ENCODE measurements around the gene ZNF726.
"Not testable (repeated sequence)": the region's sequence is repeated elsewhere in the genome, so short reads cannot be mapped to it uniquely, and the experiment has no call there.

Gene ZNF726

DNA sequence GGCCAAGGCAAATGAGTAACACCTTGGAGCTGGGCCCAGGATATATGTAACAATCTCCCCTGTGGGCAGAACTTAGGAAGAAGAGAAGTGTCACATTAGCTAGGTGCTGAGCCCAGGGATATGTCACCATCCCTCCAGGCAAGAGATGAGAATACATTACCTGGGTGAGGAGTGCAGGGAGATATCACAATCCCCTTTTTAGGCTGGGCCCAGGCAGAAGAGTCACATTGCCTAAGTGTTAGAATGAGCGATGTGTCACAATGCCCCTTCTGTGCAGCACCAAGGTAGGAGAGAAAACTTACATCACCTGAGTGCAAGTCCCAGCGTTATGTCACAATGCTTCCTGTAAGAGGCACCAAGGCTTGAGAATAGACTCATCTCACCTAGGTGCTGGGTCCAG is 60.3 kb downstream of the ZNF726 start:
- no peak for TF ChIP-seq ZFX (IDR thresholded peaks at IDR 0.05)
- TF ChIP-seq, protein P1, sequence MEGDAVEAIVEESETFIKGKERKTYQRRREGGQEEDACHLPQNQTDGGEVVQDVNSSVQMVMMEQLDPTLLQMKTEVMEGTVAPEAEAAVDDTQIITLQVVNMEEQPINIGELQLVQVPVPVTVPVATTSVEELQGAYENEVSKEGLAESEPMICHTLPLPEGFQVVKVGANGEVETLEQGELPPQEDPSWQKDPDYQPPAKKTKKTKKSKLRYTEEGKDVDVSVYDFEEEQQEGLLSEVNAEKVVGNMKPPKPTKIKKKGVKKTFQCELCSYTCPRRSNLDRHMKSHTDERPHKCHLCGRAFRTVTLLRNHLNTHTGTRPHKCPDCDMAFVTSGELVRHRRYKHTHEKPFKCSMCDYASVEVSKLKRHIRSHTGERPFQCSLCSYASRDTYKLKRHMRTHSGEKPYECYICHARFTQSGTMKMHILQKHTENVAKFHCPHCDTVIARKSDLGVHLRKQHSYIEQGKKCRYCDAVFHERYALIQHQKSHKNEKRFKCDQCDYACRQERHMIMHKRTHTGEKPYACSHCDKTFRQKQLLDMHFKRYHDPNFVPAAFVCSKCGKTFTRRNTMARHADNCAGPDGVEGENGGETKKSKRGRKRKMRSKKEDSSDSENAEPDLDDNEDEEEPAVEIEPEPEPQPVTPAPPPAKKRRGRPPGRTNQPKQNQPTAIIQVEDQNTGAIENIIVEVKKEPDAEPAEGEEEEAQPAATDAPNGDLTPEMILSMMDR (conservative IDR thresholded peaks at IDR 0.05) = no peak
- H3K27ac ChIP-seq = no peak overlapping the region

DNA sequence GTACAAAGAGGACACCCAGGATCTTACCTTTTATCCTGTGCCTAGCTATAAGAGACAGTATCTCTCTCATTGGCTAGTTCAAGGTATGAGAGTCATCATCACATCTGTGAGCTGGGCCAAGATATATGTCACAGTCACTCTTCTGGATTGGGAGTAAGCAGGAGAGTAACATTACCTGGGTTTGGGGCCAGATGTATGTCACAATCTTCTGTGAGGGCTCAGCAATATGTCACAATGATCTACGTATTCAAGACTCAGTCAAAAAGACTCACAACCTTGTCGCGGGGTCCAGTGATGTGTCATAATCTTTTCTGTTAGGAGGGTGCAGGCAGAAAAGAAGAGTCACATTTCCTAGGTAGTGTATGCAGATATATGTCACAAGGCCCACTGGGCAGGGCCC is 61.9 kb downstream of the ZNF726 start:
- not testable (repeated sequence) for H3K27ac ChIP-seq

DNA sequence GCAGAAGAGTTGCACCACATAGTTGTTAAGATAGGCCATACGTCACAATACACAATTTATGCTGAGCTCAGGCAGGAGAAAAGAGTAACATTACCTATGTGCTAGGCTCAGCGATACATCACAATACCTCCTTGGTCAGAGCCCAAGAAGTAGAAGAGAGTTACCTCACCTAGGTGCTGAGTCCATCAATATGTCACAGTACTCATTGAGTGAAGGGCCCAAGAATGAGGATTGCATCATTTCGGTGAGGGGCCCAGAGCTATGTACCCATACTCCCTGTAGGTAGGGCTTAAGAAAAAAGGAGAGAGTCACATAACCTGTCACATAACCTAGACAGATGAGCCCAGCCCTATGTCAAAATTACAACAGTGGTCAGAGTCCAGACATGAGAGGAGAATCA is 62.6 kb downstream of the ZNF726 start:
- not testable (repeated sequence) for H3K27ac ChIP-seq

DNA sequence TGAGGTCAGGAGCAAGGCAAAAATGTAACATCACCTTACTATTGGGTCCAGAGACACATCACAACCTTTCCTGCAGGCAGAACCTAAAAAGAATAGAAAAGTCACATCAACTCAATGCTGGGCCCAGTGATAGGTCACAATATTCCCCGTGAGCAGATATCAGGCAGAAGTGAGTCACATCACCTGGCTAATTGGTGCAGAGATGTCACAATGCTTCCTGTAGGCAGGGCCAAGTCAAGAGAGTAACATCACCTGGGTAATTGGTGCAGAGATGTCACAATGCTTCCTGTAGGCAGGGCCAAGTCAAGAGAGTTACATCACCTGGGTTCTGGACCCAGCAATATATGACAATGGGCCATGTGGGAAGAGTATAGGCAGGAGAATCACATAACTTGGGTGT is 63.4 kb downstream of the ZNF726 start:
- TF ChIP-seq, protein P1 (conservative IDR thresholded peaks at IDR 0.05) = no peak
- no peak for TF ChIP-seq ZFX (IDR thresholded peaks at IDR 0.05)

DNA sequence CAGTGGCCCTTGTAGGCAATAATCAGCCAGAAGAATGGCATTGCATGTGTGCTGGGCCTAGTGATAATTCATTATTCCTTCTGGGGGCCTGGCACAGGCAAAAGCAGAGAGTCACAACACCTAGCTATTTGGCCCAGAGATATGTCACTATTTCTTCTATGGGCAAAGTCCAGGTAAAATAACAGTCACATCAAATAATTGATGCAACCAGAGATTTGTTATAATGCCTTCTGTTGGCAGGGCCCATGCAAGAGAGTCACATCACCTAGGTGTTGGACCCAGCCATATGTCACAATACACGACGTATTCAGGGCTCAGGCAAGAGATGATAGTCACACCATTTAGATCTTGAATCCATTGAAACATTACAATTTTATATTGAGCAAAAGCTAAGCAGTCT is 66.1 kb downstream of the ZNF726 start:
- no peak for TF ChIP-seq ZFX (IDR thresholded peaks at IDR 0.05)
- TF ChIP-seq, protein P1 (conservative IDR thresholded peaks at IDR 0.05) = no peak
- no peak overlapping the region for H3K27ac ChIP-seq

More for the DNA sequence above, 63.4 kb downstream of the ZNF726 start:
- no peak overlapping the region for H3K27ac ChIP-seq

DNA sequence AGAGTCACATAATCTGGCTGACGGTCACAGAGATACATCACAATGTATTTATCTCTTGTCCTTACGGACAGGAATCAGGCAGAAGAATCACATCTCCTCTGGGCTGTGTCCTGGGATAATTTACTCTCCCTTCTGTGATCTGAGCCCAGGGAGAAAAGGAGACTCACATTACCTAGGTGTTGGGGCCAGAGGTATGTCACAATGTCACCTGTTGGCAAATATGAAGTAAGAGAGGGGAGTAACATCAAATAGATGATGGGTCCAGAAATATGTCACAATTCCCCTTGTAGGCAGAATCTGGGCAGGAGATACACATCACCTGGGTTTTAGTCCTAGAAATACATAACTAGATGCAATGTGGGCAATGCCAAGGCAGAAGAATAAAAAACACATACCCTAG is 67.2 kb downstream of the ZNF726 start:
- no peak overlapping the region for H3K27ac ChIP-seq
- TF ChIP-seq, protein P1 (conservative IDR thresholded peaks at IDR 0.05) = no peak
- TF ChIP-seq ZFX (IDR thresholded peaks at IDR 0.05) = no peak

DNA sequence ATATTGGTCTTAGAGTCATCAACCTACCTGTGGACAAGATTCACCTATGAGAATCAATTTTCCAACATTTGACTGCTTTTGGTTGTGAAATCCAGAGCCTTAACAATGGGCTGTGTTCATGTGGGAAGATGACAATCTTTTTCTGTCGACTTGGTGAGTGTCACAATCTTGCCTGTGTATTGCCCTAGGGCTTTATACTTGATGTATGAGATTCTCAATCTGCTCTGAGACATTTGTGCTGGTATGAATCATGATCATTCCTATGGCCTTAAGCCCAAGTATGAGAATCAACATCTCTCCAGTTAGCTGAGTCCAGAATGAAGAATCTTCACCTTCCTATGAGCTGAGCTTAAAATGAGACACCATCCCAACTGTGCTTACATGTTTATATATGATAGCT is 68.7 kb downstream of the ZNF726 start:
- no peak for TF ChIP-seq ZFX (IDR thresholded peaks at IDR 0.05)
- TF ChIP-seq, protein P1 (conservative IDR thresholded peaks at IDR 0.05) = no peak
- H3K27ac ChIP-seq = no peak overlapping the region

Measured in C4-2B (cell line).